ENCODE results near the gene TANK. TPM values are rescaled to one million over a fixed set of nuclear protein-coding genes. Genes with fewer than 3 reads are reported as not detected.

The TANK gene
- total RNA-seq, 2 donors from 2014 or later: 50.4 to 51.0 TPM

- H3K4me1 ChIP-seq (replicated peaks): no peaks in the 10 kb centered on the region
- H3K27me3 ChIP-seq (replicated peaks; ENCODE audit: insufficient read depth): no peaks in the 10 kb centered on the region
- WGBS: 90% methylated on average over 6 of the region's 6 CpGs
- no peak for TF ChIP-seq CTCF (IDR thresholded peaks at IDR 0.05)
- TF ChIP-seq POLR2AphosphoS5 (IDR thresholded peaks at IDR 0.05): no peak
- no peak for TF ChIP-seq POLR2A (IDR thresholded peaks at IDR 0.05)
- no peak overlapping the region for H3K4me3 ChIP-seq
- DNase-seq (ENCODE audit: low spot score): no peak
- no peak overlapping the region for H3K27ac ChIP-seq
- no peaks in the 10 kb centered on the region for H3K36me3 ChIP-seq
- intact Hi-C loops (cut with DNase I): no loop called here
- no peaks in the 10 kb centered on the region for H3K9me3 ChIP-seq
Measured at GRCh38 chr2:161228511-161229240, 68.4 kb downstream of the TANK start.

GRCh38 chr2:161230959-161231358 lies 70.7 kb downstream of the TANK start:
- no peaks in the 10 kb centered on the region for H3K36me3 ChIP-seq
- no peak overlapping the region for H3K27ac ChIP-seq
- TF ChIP-seq CTCF (IDR thresholded peaks at IDR 0.05) (no peak), POLR2A (IDR thresholded peaks at IDR 0.05) (no peak), POLR2AphosphoS5 (IDR thresholded peaks at IDR 0.05) (no peak)
- no peak for DNase-seq (ENCODE audit: low spot score)
- 70% methylated on average over 4 of the region's 4 CpGs for WGBS
- no peaks in the 10 kb centered on the region for H3K27me3 ChIP-seq (replicated peaks; ENCODE audit: insufficient read depth)
- H3K4me1 ChIP-seq (replicated peaks): no peaks in the 10 kb centered on the region
- no peaks in the 10 kb centered on the region for H3K9me3 ChIP-seq
- H3K4me3 ChIP-seq: no peak overlapping the region
- intact Hi-C loops (cut with DNase I): no loop called here

- H3K27me3 ChIP-seq (replicated peaks; ENCODE audit: insufficient read depth): no peaks in the 10 kb centered on the region
- H3K9me3 ChIP-seq: no peaks in the 10 kb centered on the region
- H3K27ac ChIP-seq: no peak overlapping the region
- TF ChIP-seq CTCF (IDR thresholded peaks at IDR 0.05) (no peak), POLR2AphosphoS5 (IDR thresholded peaks at IDR 0.05) (no peak), POLR2A (IDR thresholded peaks at IDR 0.05) (no peak)
- DNase-seq (ENCODE audit: low spot score): no peak
- no peaks in the 10 kb centered on the region for H3K36me3 ChIP-seq
- intact Hi-C loops (cut with DNase I): no loop called here
- no peaks in the 10 kb centered on the region for H3K4me1 ChIP-seq (replicated peaks)
- H3K4me3 ChIP-seq: no peak overlapping the region
Measured at GRCh38 chr2:161232571-161232970, 72.3 kb downstream of the TANK start.

GRCh38 chr2:161233858-161234431 lies 73.7 kb downstream of the TANK start:
- intact Hi-C loops (cut with DNase I): no loop called here
- no peak for DNase-seq (ENCODE audit: low spot score)
- Histone ChIP-seq H3K9me3 (no peaks in the 10 kb centered on the region), H3K36me3 (no peaks in the 10 kb centered on the region), H3K4me1 (replicated peaks) (no peaks in the 10 kb centered on the region), H3K4me3 (no peak overlapping the region), H3K27me3 (replicated peaks; ENCODE audit: insufficient read depth) (no peaks in the 10 kb centered on the region), H3K27ac (no peak overlapping the region)
- 79% methylated on average over 2 of the region's 2 CpGs for WGBS
- TF ChIP-seq CTCF (IDR thresholded peaks at IDR 0.05) (no peak), POLR2AphosphoS5 (IDR thresholded peaks at IDR 0.05) (no peak), POLR2A (IDR thresholded peaks at IDR 0.05) (no peak)

GRCh38 chr2:161234627-161235026 lies 74.4 kb downstream of the TANK start:
- Histone ChIP-seq H3K36me3 (no peaks in the 10 kb centered on the region), H3K4me3 (no peak overlapping the region), H3K9me3 (no peaks in the 10 kb centered on the region), H3K27ac (no peak overlapping the region), H3K27me3 (replicated peaks; ENCODE audit: insufficient read depth) (no peaks in the 10 kb centered on the region), H3K4me1 (replicated peaks) (no peaks in the 10 kb centered on the region)
- DNase-seq (ENCODE audit: low spot score): no peak
- intact Hi-C loops (cut with DNase I): no loop called here
- 95% methylated on average over 2 of the region's 2 CpGs for WGBS
- no peak for TF ChIP-seq CTCF (IDR thresholded peaks at IDR 0.05)
- no peak for TF ChIP-seq POLR2A (IDR thresholded peaks at IDR 0.05)
